ENCODE measurements around the gene DDN. TPM values are rescaled to one million over a fixed set of nuclear protein-coding genes. Genes with fewer than 3 reads are reported as not detected.

DDN gene
- total and polyA plus RNA-seq, 10 of the 15 experiments (the other 5 are each of a cell fraction or from before 2014, with no cell fraction given) = 0.10 to 13.4 (median 3.7) TPM

GRCh38 chr12:49036029-49036428, 36.9 kb upstream of the DDN start (continued):
- no peak for TF ChIP-seq RELB (IDR thresholded peaks at IDR 0.05; ENCODE audit: low read depth)

- 95% methylated on average over 4 of the region's 4 CpGs for WGBS (ENCODE audit: insufficient coverage, insufficient replicate concordance, low lambda C conversion rate, missing lambda C conversion rate)
- POLR2A ChIA-PET = no interaction called here
- H3K4me3 ChIP-seq = no peak overlapping the region
- H4K20me1 ChIP-seq (ENCODE audit: control insufficient read depth, insufficient read depth) = no peaks in the 10 kb centered on the region
- H3K9ac ChIP-seq (ENCODE audit: control insufficient read depth, insufficient read depth, low read length) = no peak overlapping the region
- H3K36me3 ChIP-seq (ENCODE audit: control insufficient read depth in 2 of 2, insufficient read depth in 2 of 2, low read length in 1 of 2) = peaks cover 34 to 51% of the 10 kb centered on the region in 2 experiments
- H3K27ac ChIP-seq (ENCODE audit: control insufficient read depth, insufficient read depth) = no peak overlapping the region
- H3K27me3 ChIP-seq (replicated peaks in 1 of 2; ENCODE audit: control insufficient read depth in 2 of 2, insufficient read depth in 2 of 2, low read length in 1 of 2) = no peaks in the 10 kb centered on the region
- SMC1A ChIA-PET (ENCODE audit: uncharacterized antibody, unreplicated experiment) = no interaction called here
- H3K79me2 ChIP-seq (ENCODE audit: control insufficient read depth, insufficient read depth, low read length) = no peaks in the 10 kb centered on the region
- RAD21 ChIA-PET (ENCODE audit: unreplicated experiment) = no interaction called here
- no peak overlapping the region for H3K4me2 ChIP-seq (ENCODE audit: control insufficient read depth, insufficient read depth)
- FAIRE-seq = no peak
- H3K4me1 ChIP-seq (ENCODE audit: control insufficient read depth, insufficient read depth, low read length) = no peaks in the 10 kb centered on the region
- BruUV-seq (replicated peaks) = TSS peak; percentile 9
- no peak overlapping the region for H2AFZ ChIP-seq (ENCODE audit: control insufficient read depth, low read depth, low read length)
- ATAC-seq = no peak
- no peak for DNase-seq (ENCODE audit: low read depth, low spot score)
- in situ Hi-C loops (cut with MboI) (no loop called here), intact Hi-C loops (cut with micrococcal nuclease; ENCODE audit: unreplicated experiment) (no loop called here)
- no peaks in the 10 kb centered on the region for H3K9me3 ChIP-seq (replicated peaks; ENCODE audit: control insufficient read depth, insufficient read depth, low read length)
- CTCF ChIA-PET = no interaction called here
- TF ChIP-seq JUNB (IDR thresholded peaks at IDR 0.05) (no peak), GABPA (IDR thresholded peaks at IDR 0.05; ENCODE audit: low read depth) (no peak), MTA3 (IDR thresholded peaks at IDR 0.05; ENCODE audit: borderline replicate concordance, low read length) (no peak), STAT3 (IDR thresholded peaks at IDR 0.05; ENCODE audit: low read depth, low read length) (no peak), POLR2AphosphoS2 (IDR thresholded peaks at IDR 0.05; ENCODE audit: low read depth, low read length) (no peak), ZBED1 (IDR thresholded peaks at IDR 0.05; ENCODE audit: borderline replicate concordance) (no peak), MEF2B (IDR thresholded peaks at IDR 0.05; ENCODE audit: partially characterized antibody, poor library complexity, severe bottlenecking) (no peak), RBBP5 (conservative IDR thresholded peaks at IDR 0.05) (no peak), CHD2 (IDR thresholded peaks at IDR 0.05; ENCODE audit: borderline replicate concordance, low read depth, low read length) (no peak), POLR2A (IDR thresholded peaks at IDR 0.05; ENCODE audit: low read depth, low read length) (no peak), SMARCA5 (IDR thresholded peaks at IDR 0.05) (no peak), ATF3 (IDR thresholded peaks at IDR 0.05; ENCODE audit: borderline replicate concordance, extremely low read depth, low read depth, low read length) (no peak), RAD21 (IDR thresholded peaks at IDR 0.05; ENCODE audit: insufficient read depth, low read depth, low read length) (no peak), SIX5 (IDR thresholded peaks at IDR 0.05; ENCODE audit: low read depth, low read length, severe bottlenecking) (no peak), EED (IDR thresholded peaks at IDR 0.05; ENCODE audit: low read depth) (no peak), EZH2 (IDR thresholded peaks at IDR 0.05; ENCODE audit: borderline replicate concordance, control insufficient read depth, low read depth, low read length) (no peak), ZNF592 (IDR thresholded peaks at IDR 0.05) (no peak)
- TF ChIP-seq, protein P1, sequence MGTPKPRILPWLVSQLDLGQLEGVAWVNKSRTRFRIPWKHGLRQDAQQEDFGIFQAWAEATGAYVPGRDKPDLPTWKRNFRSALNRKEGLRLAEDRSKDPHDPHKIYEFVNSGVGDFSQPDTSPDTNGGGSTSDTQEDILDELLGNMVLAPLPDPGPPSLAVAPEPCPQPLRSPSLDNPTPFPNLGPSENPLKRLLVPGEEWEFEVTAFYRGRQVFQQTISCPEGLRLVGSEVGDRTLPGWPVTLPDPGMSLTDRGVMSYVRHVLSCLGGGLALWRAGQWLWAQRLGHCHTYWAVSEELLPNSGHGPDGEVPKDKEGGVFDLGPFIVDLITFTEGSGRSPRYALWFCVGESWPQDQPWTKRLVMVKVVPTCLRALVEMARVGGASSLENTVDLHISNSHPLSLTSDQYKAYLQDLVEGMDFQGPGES (IDR thresholded peaks at IDR 0.05) = no peak
Measured at GRCh38 chr12:49034286-49034622, 35.1 kb upstream of the DDN start.

All from GM12878 (cell line).